ENCODE results near the gene TAF11L2.
"Not testable (repeated sequence)": the region's sequence is repeated elsewhere in the genome, so short reads cannot be mapped to it uniquely, and the experiment has no call there.

Gene TAF11L2

DNA sequence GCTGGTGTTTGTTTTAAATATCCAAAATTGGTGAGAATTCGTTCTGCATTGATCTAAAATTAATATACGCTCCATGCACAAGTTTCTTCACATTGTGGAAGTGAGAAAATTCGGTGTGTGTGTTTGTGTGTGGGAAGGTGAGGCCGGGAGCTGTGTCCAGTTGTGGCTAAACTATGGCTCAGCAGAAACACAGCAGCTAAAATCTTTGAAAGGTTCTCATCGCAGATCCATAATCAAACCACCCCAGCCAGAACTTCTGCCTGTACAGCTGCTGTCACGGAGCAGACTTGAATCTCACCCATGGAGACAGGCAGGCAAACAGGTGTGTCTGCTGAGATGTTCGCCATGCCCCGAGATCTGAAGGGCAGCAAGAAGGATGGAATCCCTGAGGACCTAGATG lies at the start of gene TAF11L2:
Gene TAF11L2, plus strand, starts transcription at position 301 of the 400 bp plus-strand sequence.
- H3K4me1 Mint-ChIP-seq; H3K4me3 Mint-ChIP-seq; DNase-seq; H3K36me3 Mint-ChIP-seq (ENCODE audit: low read depth); H3K9me3 Mint-ChIP-seq; H3K27me3 Mint-ChIP-seq; ATAC-seq; H3K27ac Mint-ChIP-seq: not testable (repeated sequence)

DNA sequence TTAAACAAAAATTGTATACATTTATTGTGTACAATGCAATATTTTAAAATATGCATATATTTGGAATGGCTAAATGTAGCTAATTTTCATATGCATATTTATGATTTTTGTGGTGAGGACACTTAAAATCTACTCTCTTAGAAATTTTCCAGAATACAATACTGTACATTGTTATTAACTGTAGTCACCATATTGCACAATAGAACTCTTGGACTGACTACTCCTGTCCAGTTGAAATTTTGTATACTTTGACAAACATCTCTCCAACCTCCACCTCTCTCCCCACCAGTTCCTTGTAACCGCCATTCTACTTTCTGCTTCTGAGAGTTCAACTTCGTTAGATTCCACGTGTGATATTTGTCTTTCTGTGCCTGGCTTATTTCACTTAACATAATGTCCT lies 49.2 kb upstream of the TAF11L2 start:
- Mint-ChIP-seq H3K27ac (no peak overlapping the region), H3K36me3 (ENCODE audit: low read depth) (no peaks in the 10 kb centered on the region), H3K9me3 (peaks cover 13% of the 10 kb centered on the region), H3K4me1 (no peaks in the 10 kb centered on the region), H3K27me3 (no peaks in the 10 kb centered on the region), H3K4me3 (no peak overlapping the region)
- no peak for ATAC-seq
- no peak for DNase-seq

DNA sequence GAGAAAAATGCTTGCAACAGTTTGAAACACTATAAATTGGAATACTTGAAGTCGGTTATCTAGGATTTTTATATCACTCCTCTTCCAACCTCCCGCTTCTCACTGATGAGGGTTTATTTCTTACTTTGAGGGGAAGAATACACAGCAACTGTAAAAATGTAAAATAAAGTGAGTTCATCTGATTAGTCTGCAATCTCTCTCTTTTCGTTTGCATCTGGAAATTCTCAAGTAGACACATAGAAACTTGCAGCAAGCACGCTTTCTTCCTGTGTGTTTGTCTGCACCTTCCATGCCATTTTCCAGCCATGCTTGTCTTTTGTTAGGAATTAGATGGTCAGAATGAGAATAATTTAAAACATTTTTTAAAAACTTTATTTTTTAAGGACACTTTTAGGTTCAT lies 45.1 kb upstream of the TAF11L2 start:
- H3K27ac Mint-ChIP-seq = no peak overlapping the region
- ATAC-seq = no peak
- peaks cover 13% of the 10 kb centered on the region for H3K9me3 Mint-ChIP-seq
- no peak for DNase-seq
- no peaks in the 10 kb centered on the region for H3K27me3 Mint-ChIP-seq
- H3K4me3 Mint-ChIP-seq = no peak overlapping the region
- no peaks in the 10 kb centered on the region for H3K36me3 Mint-ChIP-seq (ENCODE audit: low read depth)
- no peaks in the 10 kb centered on the region for H3K4me1 Mint-ChIP-seq

DNA sequence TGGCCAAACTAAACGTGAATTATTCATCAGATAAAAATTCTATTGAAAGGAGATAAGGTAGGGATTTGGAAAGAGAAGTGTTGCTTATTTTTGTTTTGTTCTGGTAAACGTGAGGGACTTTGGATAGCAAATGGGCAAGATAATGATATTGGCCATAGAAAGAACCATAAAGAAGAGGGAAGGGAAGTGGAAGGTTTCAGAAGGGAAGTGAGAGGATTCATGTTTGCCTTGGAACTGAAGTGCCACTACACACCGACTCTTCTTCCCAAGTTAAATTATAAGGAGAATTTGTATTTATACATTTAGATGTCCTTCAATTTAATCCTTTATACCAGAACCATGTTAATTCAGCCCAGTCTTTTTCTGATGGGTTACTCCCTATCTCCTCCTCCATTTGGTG lies 42.1 kb upstream of the TAF11L2 start:
- ATAC-seq = no peak
- DNase-seq = no peak
- H3K27me3 Mint-ChIP-seq = no peaks in the 10 kb centered on the region
- no peaks in the 10 kb centered on the region for H3K36me3 Mint-ChIP-seq (ENCODE audit: low read depth)
- H3K27ac Mint-ChIP-seq = no peak overlapping the region
- H3K9me3 Mint-ChIP-seq = peaks cover 9% of the 10 kb centered on the region
- H3K4me1 Mint-ChIP-seq = no peaks in the 10 kb centered on the region
- no peak overlapping the region for H3K4me3 Mint-ChIP-seq

DNA sequence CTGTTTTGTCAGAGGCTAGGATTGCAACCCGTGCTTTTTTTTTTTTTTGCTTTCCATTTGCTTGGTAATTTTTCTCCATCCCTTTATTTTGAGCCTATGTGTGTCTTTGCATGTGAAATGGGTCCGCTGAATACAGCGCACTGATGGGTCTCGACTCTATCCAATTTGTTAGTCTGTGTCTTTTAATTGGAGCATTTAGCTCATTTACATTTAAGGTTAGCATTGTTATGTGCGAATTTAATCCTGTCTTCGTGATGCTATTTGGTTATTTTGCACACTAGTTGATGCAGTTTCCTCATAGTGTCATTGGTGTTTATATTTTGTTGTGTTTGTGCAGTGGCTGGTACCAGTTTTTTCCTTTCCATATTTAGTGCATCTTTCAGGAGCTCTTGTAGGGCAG lies 36.2 kb upstream of the TAF11L2 start:
- no peak overlapping the region for H3K4me3 Mint-ChIP-seq
- no peaks in the 10 kb centered on the region for H3K36me3 Mint-ChIP-seq (ENCODE audit: low read depth)
- peaks cover 4% of the 10 kb centered on the region for H3K9me3 Mint-ChIP-seq
- DNase-seq (no peak), ATAC-seq (no peak)
- no peak overlapping the region for H3K27ac Mint-ChIP-seq
- H3K4me1 Mint-ChIP-seq = no peaks in the 10 kb centered on the region
- H3K27me3 Mint-ChIP-seq = no peaks in the 10 kb centered on the region

DNA sequence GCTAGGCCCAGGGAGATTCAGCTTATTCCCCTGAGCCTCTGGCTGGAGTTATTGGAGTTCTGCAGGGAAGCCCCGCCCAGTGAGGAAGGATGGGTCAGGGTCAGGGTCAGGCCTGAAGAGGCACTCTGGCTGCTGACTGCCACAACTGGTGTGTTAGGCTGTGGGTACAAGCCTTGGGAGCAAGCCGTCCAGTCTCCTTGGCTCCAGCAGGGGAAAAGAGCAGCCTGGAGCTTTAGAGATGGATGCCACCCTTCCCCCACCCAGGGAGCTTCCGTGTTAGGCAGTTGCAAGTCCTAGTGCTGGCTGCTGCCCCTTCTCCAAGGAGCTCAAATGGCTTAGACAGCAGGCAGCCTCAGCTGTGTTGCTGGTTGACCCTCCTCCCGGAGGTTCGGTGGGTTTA lies 34.4 kb upstream of the TAF11L2 start:
- DNase-seq = no peak
- ATAC-seq = no peak
- H3K4me1 Mint-ChIP-seq = no peaks in the 10 kb centered on the region
- H3K4me3 Mint-ChIP-seq = no peak overlapping the region
- no peaks in the 10 kb centered on the region for H3K27me3 Mint-ChIP-seq
- H3K9me3 Mint-ChIP-seq = peaks cover 4% of the 10 kb centered on the region
- H3K27ac Mint-ChIP-seq = no peak overlapping the region
- no peaks in the 10 kb centered on the region for H3K36me3 Mint-ChIP-seq (ENCODE audit: low read depth)

DNA sequence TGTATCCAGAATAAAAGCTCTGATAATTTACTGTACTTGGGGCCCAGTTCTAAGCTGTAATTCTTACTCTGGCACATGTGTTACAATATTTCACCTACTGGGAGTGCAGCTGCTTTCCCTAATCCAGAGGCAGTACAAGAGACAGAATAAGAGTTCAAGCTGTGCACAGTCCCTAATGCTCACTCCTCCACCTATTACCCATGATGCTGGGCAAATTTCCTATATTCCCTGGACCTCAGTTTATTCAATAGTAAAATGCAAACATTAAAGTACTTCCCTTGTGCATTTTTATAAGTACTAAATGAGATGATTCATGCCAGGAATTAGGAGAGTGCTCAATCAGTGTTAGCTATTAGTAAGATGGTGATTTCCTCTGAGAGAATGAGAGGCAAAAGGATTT lies 28.0 kb upstream of the TAF11L2 start:
- no peak for DNase-seq
- ATAC-seq = no peak
- Mint-ChIP-seq H3K36me3 (ENCODE audit: low read depth) (no peaks in the 10 kb centered on the region), H3K27ac (no peak overlapping the region), H3K27me3 (no peaks in the 10 kb centered on the region), H3K4me3 (no peak overlapping the region), H3K4me1 (no peaks in the 10 kb centered on the region), H3K9me3 (peaks cover 4% of the 10 kb centered on the region)

DNA sequence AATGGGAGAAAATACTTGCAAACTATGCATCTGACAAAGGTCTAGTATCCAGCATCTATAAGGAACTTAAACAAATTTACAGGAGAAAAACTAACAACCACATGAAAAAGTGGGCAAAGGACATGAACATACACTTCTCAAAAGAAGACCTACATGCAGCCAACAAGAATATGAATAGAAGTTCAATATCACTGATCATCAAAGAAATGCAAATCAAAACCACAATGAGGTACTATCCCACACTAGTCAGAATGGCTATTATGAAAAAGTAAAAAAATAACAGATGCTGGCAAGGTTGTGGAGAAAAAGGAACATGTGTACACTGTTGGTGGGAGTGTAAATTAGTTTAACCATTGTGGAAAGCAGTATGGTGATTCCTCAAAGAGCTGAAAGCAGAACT lies 23.0 kb upstream of the TAF11L2 start:
- not testable (repeated sequence) for H3K27ac Mint-ChIP-seq; H3K4me3 Mint-ChIP-seq; H3K9me3 Mint-ChIP-seq; H3K27me3 Mint-ChIP-seq; DNase-seq; H3K36me3 Mint-ChIP-seq (ENCODE audit: low read depth); ATAC-seq; H3K4me1 Mint-ChIP-seq

DNA sequence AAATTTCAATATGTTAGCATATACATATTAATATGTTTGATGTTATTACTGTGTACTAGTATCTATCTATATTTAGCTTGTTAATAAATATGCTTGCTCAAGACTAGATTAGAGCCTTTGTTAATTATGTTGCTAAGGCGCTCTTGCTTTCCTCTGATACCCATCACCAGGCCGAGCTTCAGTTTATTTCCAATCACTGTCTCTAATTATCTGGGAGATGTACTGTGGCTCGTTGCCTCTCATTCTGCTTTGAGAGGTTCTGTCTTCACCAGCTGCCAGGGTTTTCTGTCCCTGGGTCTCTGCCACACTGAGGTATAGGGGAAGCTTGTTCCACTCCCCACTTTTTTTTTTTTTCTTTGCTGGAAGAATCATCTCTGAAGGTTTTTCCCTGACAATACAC lies 21.0 kb upstream of the TAF11L2 start:
- H3K27ac Mint-ChIP-seq = no peak overlapping the region
- peaks cover 4% of the 10 kb centered on the region for H3K9me3 Mint-ChIP-seq
- H3K36me3 Mint-ChIP-seq (ENCODE audit: low read depth) = no peaks in the 10 kb centered on the region
- no peaks in the 10 kb centered on the region for H3K4me1 Mint-ChIP-seq
- H3K4me3 Mint-ChIP-seq = no peak overlapping the region
- ATAC-seq = no peak
- no peak for DNase-seq
- H3K27me3 Mint-ChIP-seq = no peaks in the 10 kb centered on the region

DNA sequence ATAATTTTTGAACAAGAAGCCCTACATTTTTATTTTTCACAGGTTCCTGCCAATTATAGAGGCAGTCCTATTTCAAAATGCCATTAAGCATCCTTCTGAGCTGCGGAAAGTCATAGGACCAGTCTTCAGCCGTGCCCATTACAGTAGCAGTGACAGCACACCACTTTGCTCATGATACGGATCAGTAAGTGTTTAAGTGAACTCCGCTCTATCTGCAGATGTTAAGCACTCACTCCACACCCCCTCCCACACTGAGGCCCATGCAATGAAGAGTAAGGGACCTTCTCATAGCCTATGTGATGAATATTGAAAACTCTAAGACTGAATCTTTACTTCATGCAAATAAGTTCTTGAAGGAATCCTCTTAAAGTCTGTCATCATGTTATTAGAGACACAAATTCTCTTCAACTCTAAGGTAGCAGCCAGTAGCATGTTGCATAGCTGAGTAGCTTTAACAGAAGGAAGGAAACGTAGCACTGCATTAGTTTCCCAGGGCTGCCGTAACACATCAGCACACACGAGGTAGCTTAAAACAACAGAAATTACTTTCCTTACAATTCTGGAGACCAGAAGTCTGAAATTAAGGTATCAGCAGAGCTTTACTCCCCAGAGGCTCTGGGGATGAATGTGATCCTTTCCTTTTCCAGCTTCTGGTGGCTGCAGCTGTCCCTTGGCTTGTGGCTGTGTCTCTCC lies 20.3 kb upstream of the TAF11L2 start:
- no peaks in the 10 kb centered on the region for H3K27me3 Mint-ChIP-seq

DNA sequence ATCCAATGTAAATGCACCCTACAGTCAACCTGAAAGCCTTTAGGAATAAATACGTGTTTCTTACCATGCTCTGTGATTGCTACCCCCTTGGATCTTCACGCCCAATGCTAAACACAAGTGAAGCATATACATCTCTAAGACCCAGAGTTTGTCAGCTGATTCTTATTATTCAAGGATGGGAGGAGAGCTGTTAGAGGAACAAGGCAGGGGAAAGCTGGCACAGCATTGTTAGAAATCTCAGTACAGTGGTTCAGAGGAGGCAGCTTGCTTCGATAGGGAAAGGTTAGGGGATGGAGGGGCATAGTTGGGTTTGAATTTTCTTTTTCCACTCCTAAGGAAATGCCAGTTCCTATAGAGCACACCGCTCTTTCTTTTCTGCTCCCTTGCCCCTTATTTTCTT lies 16.7 kb upstream of the TAF11L2 start:
- no peaks in the 10 kb centered on the region for H3K36me3 Mint-ChIP-seq (ENCODE audit: low read depth)
- peaks cover 4% of the 10 kb centered on the region for H3K9me3 Mint-ChIP-seq
- no peak for ATAC-seq
- H3K4me3 Mint-ChIP-seq = no peak overlapping the region
- no peaks in the 10 kb centered on the region for H3K4me1 Mint-ChIP-seq
- H3K27me3 Mint-ChIP-seq = no peaks in the 10 kb centered on the region
- H3K27ac Mint-ChIP-seq = no peak overlapping the region
- DNase-seq = no peak

More for the DNA sequence above, 20.3 kb upstream of the TAF11L2 start:
- Mint-ChIP-seq H3K9me3 (peaks cover 4% of the 10 kb centered on the region), H3K36me3 (ENCODE audit: low read depth) (no peaks in the 10 kb centered on the region), H3K27ac (no peak overlapping the region), H3K4me3 (no peak overlapping the region), H3K4me1 (no peaks in the 10 kb centered on the region)
- DNase-seq (no peak), ATAC-seq (no peak)

DNA sequence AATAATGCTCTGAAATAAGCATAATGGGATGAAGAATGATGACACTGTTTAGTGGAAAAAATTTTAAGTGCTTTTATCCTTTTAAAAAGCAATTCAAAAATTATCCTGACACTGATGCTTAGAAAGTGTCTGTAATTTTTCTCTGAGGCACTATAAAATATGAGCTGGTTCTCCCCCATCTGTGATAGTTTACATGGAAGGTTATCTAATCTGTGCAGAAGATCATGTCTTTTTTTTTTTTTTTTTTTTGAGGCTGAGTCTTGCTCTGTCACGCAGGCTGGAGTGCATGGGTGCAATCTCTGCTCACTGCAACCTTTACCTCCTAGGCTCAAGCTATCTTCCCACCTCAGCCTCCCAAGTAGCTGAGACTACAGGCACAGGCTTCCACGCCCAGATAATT lies 15.2 kb upstream of the TAF11L2 start:
- Mint-ChIP-seq H3K27ac (no peak overlapping the region), H3K4me1 (no peaks in the 10 kb centered on the region), H3K9me3 (peaks cover 4% of the 10 kb centered on the region), H3K36me3 (ENCODE audit: low read depth) (no peaks in the 10 kb centered on the region), H3K4me3 (no peak overlapping the region), H3K27me3 (no peaks in the 10 kb centered on the region)
- ATAC-seq (no peak), DNase-seq (no peak)

DNA sequence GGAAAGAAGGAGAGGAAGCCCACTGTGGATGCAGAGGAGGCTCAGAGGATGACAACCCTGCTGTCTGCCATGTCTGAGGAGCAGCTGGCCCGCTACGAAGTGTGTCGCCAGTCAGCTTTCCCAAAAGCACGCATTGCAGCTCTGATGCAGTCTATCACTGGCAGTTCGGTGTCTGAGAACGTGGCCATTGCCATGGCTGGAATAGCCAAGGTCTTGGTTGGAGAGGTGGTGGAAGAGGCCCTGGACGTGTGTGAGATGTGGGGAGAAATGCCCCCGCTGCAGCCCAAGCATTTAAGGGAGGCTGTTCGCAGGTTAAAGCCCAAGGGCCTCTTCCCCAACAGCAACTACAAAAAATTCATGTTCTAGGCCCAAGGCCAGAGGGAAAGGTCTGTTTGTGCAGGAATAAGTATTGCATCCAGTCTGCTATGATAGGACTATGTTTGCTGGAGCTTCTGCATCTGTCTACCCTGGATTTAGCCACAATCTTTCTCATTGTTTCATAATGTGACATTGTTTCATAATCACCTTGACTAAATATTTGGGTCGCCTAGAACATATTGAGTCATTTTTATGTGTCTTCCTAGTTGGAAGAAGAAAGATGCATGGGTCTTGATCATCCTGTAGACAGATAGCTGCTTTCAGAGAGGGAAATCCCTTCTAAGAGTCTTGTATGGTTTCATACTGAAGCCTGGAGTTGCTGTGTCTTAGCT lies 11.4 kb upstream of the TAF11L2 start:
- not testable (repeated sequence) for H3K4me1 Mint-ChIP-seq; H3K27ac Mint-ChIP-seq; ATAC-seq; H3K4me3 Mint-ChIP-seq; H3K36me3 Mint-ChIP-seq (ENCODE audit: low read depth); H3K27me3 Mint-ChIP-seq; DNase-seq; H3K9me3 Mint-ChIP-seq

DNA sequence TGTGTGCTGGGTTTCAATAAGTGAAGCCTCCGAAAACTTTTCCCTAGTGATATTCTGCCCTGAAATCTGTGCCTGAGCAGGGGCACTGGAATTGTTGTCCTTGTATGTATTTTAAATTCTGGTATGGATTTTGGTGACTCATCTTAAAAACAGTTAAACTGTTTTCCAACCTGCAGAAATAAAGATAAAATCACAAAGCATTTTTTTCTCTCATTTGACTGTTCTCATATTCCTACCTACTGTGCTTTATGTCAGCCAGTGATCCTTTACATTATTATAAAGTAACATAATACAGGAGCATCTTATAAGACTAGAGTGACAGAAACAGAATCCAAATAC lies 10.9 kb upstream of the TAF11L2 start:
- DNase-seq = no peak
- H3K36me3 Mint-ChIP-seq (ENCODE audit: low read depth) = no peaks in the 10 kb centered on the region
- no peaks in the 10 kb centered on the region for H3K9me3 Mint-ChIP-seq
- H3K27ac Mint-ChIP-seq = no peak overlapping the region
- ATAC-seq = no peak
- H3K27me3 Mint-ChIP-seq = no peaks in the 10 kb centered on the region
- no peak overlapping the region for H3K4me3 Mint-ChIP-seq
- no peaks in the 10 kb centered on the region for H3K4me1 Mint-ChIP-seq

DNA sequence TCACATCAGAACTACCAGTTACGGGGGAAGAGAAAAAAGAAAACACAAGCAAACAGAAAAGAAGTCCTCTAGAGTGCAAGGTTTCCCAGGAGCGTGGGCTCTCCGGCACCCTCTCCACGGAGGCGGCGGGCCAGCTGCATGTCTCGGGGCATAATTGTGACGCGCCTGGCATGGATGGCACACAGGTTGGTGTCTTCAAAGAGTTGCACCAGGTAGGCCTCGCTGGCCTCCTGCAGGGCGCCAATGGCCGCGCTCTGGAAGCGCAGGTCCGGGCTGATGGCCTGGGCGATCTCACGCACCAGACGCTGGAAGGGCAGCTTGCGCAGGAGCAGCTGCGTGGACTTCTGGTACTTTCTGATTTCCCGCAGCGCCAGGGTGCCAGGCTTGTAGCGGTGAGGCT lies 6.8 kb upstream of the TAF11L2 start:
- H3K4me3 Mint-ChIP-seq; H3K9me3 Mint-ChIP-seq; H3K27me3 Mint-ChIP-seq; ATAC-seq; DNase-seq; H3K4me1 Mint-ChIP-seq; H3K36me3 Mint-ChIP-seq (ENCODE audit: low read depth); H3K27ac Mint-ChIP-seq: not testable (repeated sequence)

DNA sequence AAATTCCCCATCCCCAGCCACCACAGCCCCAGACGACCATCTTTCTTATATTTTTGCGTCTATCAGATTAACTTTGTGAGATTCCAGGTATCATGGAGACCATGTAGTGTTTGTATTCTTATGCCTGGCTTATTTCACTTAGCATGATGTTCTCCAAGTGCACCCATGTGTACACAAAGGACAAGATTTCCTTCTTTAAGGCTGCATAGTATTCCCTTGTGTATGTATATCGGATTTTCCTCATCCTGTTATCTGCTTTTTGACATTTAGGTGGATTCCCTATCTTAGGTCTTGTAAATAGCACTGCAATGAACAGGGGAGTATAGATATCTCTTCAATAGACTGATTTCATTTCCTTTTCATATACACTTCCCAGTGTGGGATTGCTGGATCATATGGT lies 5.3 kb upstream of the TAF11L2 start:
- Mint-ChIP-seq H3K27ac (no peak overlapping the region), H3K9me3 (peaks cover 7% of the 10 kb centered on the region), H3K27me3 (no peaks in the 10 kb centered on the region), H3K36me3 (ENCODE audit: low read depth) (no peaks in the 10 kb centered on the region), H3K4me1 (no peaks in the 10 kb centered on the region), H3K4me3 (no peak overlapping the region)
- no peak for ATAC-seq
- DNase-seq = no peak
